Measurements from ENCODE around the gene TSHZ2.

GRCh38 chr20:53122853-53123252 is 150.7 kb downstream of the TSHZ2 start:
- no peak for TF ChIP-seq CTCF (IDR thresholded peaks at IDR 0.05)
- TF ChIP-seq POLR2A (IDR thresholded peaks at IDR 0.05), result no peak
- TF ChIP-seq POLR2AphosphoS5 (IDR thresholded peaks at IDR 0.05), result no peak

Data from breast epithelium (tissue), 3 donors.